Measurements from ENCODE around the gene CALR3. TPM values are rescaled to one million over a fixed set of nuclear protein-coding genes. Genes with fewer than 3 reads are reported as not detected.
A peak's percentile ranks its signal among the peaks of the same experiment; 100 is the strongest.

The CALR3 gene
- total RNA-seq, 1 donor from 2014 or later = 2.0 TPM

GRCh38 chr19:16540948-16541347 lies 45.0 kb upstream of the CALR3 start:
- Mint-ChIP-seq H3K27me3 (ENCODE audit: insufficient read depth, low read depth) (peaks cover 5% of the 10 kb centered on the region), H3K4me3 (peak overlapping the region; percentile 97), H3K9me3 (no peaks in the 10 kb centered on the region), H3K27ac (peak overlapping the region; percentile 1), H3K36me3 (peaks cover 25% of the 10 kb centered on the region), H3K4me1 (peaks cover 25% of the 10 kb centered on the region)
- peaks cover 50% of the 10 kb centered on the region for H4K20me1 ChIP-seq (ENCODE audit: low read depth)
- peak overlapping the region; percentile 93 for H3K9ac ChIP-seq
- H2AFZ ChIP-seq (replicated peaks) = no peak overlapping the region
- H3K4me3 ChIP-seq = peak overlapping the region; percentile 98
- no peak for DNase-seq (ENCODE audit: low spot score)
- peaks cover 87% of the 10 kb centered on the region for H3K79me2 ChIP-seq (ENCODE audit: low read depth)
- H3K36me3 ChIP-seq = no peaks in the 10 kb centered on the region
- no peaks in the 10 kb centered on the region for H3K9me3 ChIP-seq (ENCODE audit: low read depth)
- peak overlapping the region; percentile 99 for H3K4me2 ChIP-seq
- peaks cover 10% of the 10 kb centered on the region for H3F3A ChIP-seq (ENCODE audit: low read depth)
- H3K4me1 ChIP-seq = no peaks in the 10 kb centered on the region
- H3K27me3 ChIP-seq = no peaks in the 10 kb centered on the region
- TF ChIP-seq CTCF (IDR thresholded peaks at IDR 0.05) (no peak), EZH2 (IDR thresholded peaks at IDR 0.05) (no peak), EZH2phosphoT487 (IDR thresholded peaks at IDR 0.05) (no peak)
- H3K27ac ChIP-seq = no peak overlapping the region

DNA sequence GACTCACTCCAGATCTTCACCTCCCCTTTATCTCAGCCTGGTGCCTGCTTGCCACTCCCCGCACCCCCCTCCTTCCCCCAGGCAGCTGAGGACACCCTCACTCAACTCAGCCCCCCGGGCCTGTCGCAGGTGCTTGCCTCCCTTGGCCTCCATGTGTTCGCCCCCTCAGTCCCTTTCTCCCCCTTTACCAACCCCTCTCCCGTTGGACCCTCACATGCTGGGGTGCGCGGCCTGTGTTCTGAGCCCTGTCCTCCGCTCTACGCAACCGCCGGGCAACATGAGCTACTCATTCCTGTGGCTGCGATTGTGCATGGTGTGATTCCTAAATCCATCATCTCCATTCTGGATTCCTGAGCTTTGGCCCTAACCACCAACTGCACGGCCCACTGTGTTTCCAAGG lies 41.1 kb upstream of the CALR3 start:
- Histone ChIP-seq H3K36me3 (no peaks in the 10 kb centered on the region), H3K9me3 (ENCODE audit: low read depth) (no peaks in the 10 kb centered on the region), H4K20me1 (ENCODE audit: low read depth) (peaks cover 63% of the 10 kb centered on the region), H3K27ac (no peak overlapping the region), H3K4me3 (no peak overlapping the region), H3K4me1 (no peaks in the 10 kb centered on the region), H3K79me2 (ENCODE audit: low read depth) (peaks cover 66% of the 10 kb centered on the region), H2AFZ (replicated peaks) (no peak overlapping the region), H3K9ac (no peak overlapping the region), H3F3A (ENCODE audit: low read depth) (peaks cover 5% of the 10 kb centered on the region), H3K27me3 (no peaks in the 10 kb centered on the region), H3K4me2 (no peak overlapping the region)
- TF ChIP-seq EZH2 (IDR thresholded peaks at IDR 0.05) (no peak), EZH2phosphoT487 (IDR thresholded peaks at IDR 0.05) (no peak)
- H3K4me1 Mint-ChIP-seq = peaks cover 12% of the 10 kb centered on the region
- H3K4me3 Mint-ChIP-seq = no peak overlapping the region
- peaks cover 32% of the 10 kb centered on the region for H3K36me3 Mint-ChIP-seq
- H3K27ac Mint-ChIP-seq = no peak overlapping the region
- no peak for DNase-seq (ENCODE audit: low spot score)
- H3K27me3 Mint-ChIP-seq (ENCODE audit: insufficient read depth, low read depth) = peaks cover 2% of the 10 kb centered on the region
- H3K9me3 Mint-ChIP-seq = no peaks in the 10 kb centered on the region

DNA sequence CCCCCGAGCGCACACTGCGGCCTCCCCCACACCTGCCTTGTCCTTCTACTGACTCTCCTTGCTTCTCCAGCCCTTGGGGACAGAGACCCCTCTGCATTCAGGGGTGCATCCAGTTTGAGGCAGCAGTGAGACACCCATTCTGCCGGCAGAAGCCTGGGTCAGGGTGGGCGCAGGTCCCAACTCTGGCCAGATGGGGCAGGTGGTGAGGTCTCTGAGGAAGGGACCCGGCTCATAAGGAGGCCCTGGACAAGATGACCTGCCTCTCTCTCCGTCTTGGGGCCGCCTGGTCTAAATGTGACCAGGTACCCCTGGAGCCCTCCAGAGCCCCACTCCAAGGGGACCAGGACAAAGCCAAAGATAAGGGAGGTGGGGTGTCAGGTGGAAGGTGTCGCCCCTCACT lies 40.2 kb upstream of the CALR3 start:
- H3K9me3 Mint-ChIP-seq = no peaks in the 10 kb centered on the region
- peaks cover 56% of the 10 kb centered on the region for H3K79me2 ChIP-seq (ENCODE audit: low read depth)
- H3K27me3 Mint-ChIP-seq (ENCODE audit: insufficient read depth, low read depth) = peaks cover 2% of the 10 kb centered on the region
- TF ChIP-seq EZH2phosphoT487 (IDR thresholded peaks at IDR 0.05) = no peak
- TF ChIP-seq CTCF (IDR thresholded peaks at IDR 0.05) = no peak
- no peak for TF ChIP-seq EZH2 (IDR thresholded peaks at IDR 0.05)
- H3K27me3 ChIP-seq = no peaks in the 10 kb centered on the region
- H3K4me3 ChIP-seq = no peak overlapping the region
- no peaks in the 10 kb centered on the region for H3F3A ChIP-seq (ENCODE audit: low read depth)
- no peak overlapping the region for H3K4me3 Mint-ChIP-seq
- H3K36me3 Mint-ChIP-seq = peaks cover 35% of the 10 kb centered on the region
- no peak overlapping the region for H3K27ac ChIP-seq
- H3K4me2 ChIP-seq = no peak overlapping the region
- no peaks in the 10 kb centered on the region for H3K9me3 ChIP-seq (ENCODE audit: low read depth)
- no peaks in the 10 kb centered on the region for H3K4me1 ChIP-seq
- no peak overlapping the region for H3K27ac Mint-ChIP-seq
- H4K20me1 ChIP-seq (ENCODE audit: low read depth) = peaks cover 54% of the 10 kb centered on the region
- H3K36me3 ChIP-seq = no peaks in the 10 kb centered on the region
- peaks cover 8% of the 10 kb centered on the region for H3K4me1 Mint-ChIP-seq
- H3K9ac ChIP-seq = no peak overlapping the region
- no peak for DNase-seq (ENCODE audit: low spot score)
- no peak overlapping the region for H2AFZ ChIP-seq (replicated peaks)

DNA sequence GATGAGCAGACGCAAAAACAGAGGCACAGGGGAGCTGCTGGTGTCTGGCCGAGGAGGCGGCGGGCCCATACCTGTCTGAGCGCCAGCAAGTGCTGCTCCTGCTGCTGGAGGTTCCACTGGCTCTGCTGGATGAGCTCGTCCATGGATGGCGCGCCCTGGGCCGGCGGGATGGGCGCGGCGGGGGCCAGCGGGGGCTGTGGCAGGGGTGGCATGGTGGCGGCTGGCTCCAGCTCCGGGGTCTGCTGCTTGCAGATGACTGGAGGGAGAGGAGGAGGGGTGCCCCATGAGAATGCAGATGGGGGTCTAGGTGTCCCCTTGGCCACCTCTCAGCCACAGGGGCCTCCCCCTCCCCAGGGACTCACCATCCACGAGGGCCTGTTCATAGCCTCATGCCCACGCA lies 39.4 kb upstream of the CALR3 start:
- peaks cover 46% of the 10 kb centered on the region for H4K20me1 ChIP-seq (ENCODE audit: low read depth)
- H3F3A ChIP-seq (ENCODE audit: low read depth) = no peaks in the 10 kb centered on the region
- H3K27ac ChIP-seq = no peak overlapping the region
- H3K9ac ChIP-seq = no peak overlapping the region
- no peak overlapping the region for H3K4me3 Mint-ChIP-seq
- H2AFZ ChIP-seq (replicated peaks) = no peak overlapping the region
- peaks cover 34% of the 10 kb centered on the region for H3K36me3 Mint-ChIP-seq
- H3K4me1 Mint-ChIP-seq = peaks cover 5% of the 10 kb centered on the region
- H3K9me3 ChIP-seq (ENCODE audit: low read depth) = no peaks in the 10 kb centered on the region
- no peak for DNase-seq (ENCODE audit: low spot score)
- H3K4me3 ChIP-seq = no peak overlapping the region
- no peaks in the 10 kb centered on the region for H3K36me3 ChIP-seq
- H3K4me2 ChIP-seq = no peak overlapping the region
- no peaks in the 10 kb centered on the region for H3K27me3 ChIP-seq
- H3K27ac Mint-ChIP-seq = no peak overlapping the region
- no peaks in the 10 kb centered on the region for H3K4me1 ChIP-seq
- no peak for TF ChIP-seq EZH2 (IDR thresholded peaks at IDR 0.05)
- no peak for TF ChIP-seq CTCF (IDR thresholded peaks at IDR 0.05)
- no peak for TF ChIP-seq EZH2phosphoT487 (IDR thresholded peaks at IDR 0.05)
- H3K27me3 Mint-ChIP-seq (ENCODE audit: insufficient read depth, low read depth) = peaks cover 2% of the 10 kb centered on the region
- no peaks in the 10 kb centered on the region for H3K9me3 Mint-ChIP-seq
- H3K79me2 ChIP-seq (ENCODE audit: low read depth) = peaks cover 49% of the 10 kb centered on the region
